ENCODE results near the gene ZBTB18. TPM values are rescaled to one million over a fixed set of nuclear protein-coding genes. Genes with fewer than 3 reads are reported as not detected.

ZBTB18 gene
- polyA plus RNA-seq, 1 of the 3 experiments (the other 2 are of a cell fraction): 19.3 TPM

DNA sequence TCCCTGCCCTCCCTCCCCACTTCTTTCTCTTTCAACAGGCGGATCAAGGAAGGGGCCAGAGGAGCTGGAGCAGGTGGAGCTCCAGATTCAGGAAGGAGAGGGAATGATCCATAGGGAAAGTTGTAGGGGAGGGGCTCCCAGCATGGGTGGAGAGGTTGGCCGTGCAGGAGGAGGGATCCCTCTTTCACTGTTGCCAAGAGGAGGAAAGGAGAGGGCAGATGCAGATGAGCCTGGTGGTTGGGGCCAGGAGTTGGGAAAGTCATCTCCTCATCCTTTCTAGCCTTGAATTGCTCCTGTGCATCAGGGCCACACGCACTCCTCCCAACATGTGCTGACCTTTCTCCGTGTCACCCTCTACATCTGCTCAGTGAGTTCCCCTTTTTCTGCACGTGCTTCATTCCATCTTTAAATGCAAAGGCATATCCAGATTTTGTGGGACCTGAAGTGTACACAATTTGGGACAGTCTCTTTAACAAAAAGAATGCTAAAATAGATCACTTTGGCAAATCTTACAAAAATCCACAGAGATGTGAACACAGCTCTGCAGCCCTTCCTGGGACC lies 32.4 kb downstream of the ZBTB18 start (continued):
- TF ChIP-seq, protein P1, sequence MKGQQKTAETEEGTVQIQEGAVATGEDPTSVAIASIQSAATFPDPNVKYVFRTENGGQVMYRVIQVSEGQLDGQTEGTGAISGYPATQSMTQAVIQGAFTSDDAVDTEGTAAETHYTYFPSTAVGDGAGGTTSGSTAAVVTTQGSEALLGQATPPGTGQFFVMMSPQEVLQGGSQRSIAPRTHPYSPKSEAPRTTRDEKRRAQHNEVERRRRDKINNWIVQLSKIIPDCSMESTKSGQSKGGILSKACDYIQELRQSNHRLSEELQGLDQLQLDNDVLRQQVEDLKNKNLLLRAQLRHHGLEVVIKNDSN (IDR thresholded peaks at IDR 0.05; ENCODE audit: borderline replicate concordance, low read depth): no peak
- TF ChIP-seq RFX5 (IDR thresholded peaks at IDR 0.05; ENCODE audit: low read length) (no peak), GABPA (IDR thresholded peaks at IDR 0.05; ENCODE audit: low read depth) (no peak)

DNA sequence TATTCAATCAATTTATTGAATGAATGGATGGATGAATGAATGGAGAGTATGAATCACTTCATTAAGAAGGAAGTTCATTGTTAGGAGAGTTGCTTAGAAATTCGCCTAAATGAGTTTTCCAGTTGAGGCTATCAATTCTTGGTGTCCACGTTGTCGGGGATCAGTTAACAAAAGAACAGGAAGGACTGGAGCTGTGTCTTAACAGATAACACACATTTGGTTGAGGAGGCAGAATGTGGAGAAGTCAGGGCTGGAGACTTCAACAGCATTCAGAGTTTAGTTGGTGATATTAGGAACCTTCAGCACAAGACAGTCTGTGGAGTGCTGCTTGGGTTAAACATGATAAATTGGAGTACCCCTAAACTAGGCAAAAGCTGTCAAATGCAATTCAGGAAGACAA lies 33.7 kb downstream of the ZBTB18 start:
- Histone ChIP-seq H3K9me2 (no peaks in the 10 kb centered on the region), H3K27ac (ENCODE audit: low read depth in 2 of 2, low read length in 1 of 2) (no peak overlapping the region), H3K4me1 (ENCODE audit: control insufficient read depth in 1 of 2, insufficient read depth in 2 of 2, low read depth in 1 of 2, low read length in 1 of 2) (no peaks in the 10 kb centered on the region), H4K20me1 (ENCODE audit: insufficient read depth) (no peaks in the 10 kb centered on the region), H3K9me3 (no peaks in the 10 kb centered on the region), H3K79me2 (ENCODE audit: insufficient read depth) (no peaks in the 10 kb centered on the region), H3F3A (replicated peaks; ENCODE audit: insufficient read depth) (no peaks in the 10 kb centered on the region), H2AFZ (ENCODE audit: low read depth) (no peak overlapping the region), H3K4me3 (ENCODE audit: low read depth in 2 of 2, low read length in 1 of 2) (no peak overlapping the region), H3K27me3 (ENCODE audit: insufficient read depth) (no peaks in the 10 kb centered on the region), H3K4me2 (no peak overlapping the region), H3K36me3 (replicated peaks in 1 of 2; ENCODE audit: control insufficient read depth in 1 of 2, insufficient read depth in 2 of 2, low read length in 1 of 2) (no peaks in the 10 kb centered on the region), H3K9ac (no peak overlapping the region)
- POLR2A ChIA-PET: no interaction called here
- CTCF ChIA-PET: interaction anchor here (0.7 kb wide), 1 partner anchor 142 kb away, joined by 3 read pairs; no protein-coding TSS in a partner anchor
- WGBS (ENCODE audit: low lambda C conversion rate): 85% methylated on average over 3 of the region's 3 CpGs
- TF ChIP-seq FOXM1 (IDR thresholded peaks at IDR 0.05; ENCODE audit: low read depth): no peak
- no peak for TF ChIP-seq TAF1 (IDR thresholded peaks at IDR 0.05; ENCODE audit: borderline replicate concordance, low read depth, low read length)
- TF ChIP-seq, protein P1 (IDR thresholded peaks at IDR 0.05; ENCODE audit: borderline replicate concordance, low read depth): no peak
- no peak for TF ChIP-seq MEF2A (IDR thresholded peaks at IDR 0.05; ENCODE audit: borderline replicate concordance, low read depth)
- TF ChIP-seq TEAD4 (IDR thresholded peaks at IDR 0.05; ENCODE audit: borderline replicate concordance, insufficient read depth): no peak
- no peak for TF ChIP-seq RCOR1 (IDR thresholded peaks at IDR 0.05; ENCODE audit: low read length)
- TF ChIP-seq, protein P2, sequence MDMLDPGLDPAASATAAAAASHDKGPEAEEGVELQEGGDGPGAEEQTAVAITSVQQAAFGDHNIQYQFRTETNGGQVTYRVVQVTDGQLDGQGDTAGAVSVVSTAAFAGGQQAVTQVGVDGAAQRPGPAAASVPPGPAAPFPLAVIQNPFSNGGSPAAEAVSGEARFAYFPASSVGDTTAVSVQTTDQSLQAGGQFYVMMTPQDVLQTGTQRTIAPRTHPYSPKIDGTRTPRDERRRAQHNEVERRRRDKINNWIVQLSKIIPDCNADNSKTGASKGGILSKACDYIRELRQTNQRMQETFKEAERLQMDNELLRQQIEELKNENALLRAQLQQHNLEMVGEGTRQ (IDR thresholded peaks at IDR 0.05; ENCODE audit: borderline replicate concordance, low read depth, low read length): no peak
- no peak for TF ChIP-seq RFX5 (IDR thresholded peaks at IDR 0.05; ENCODE audit: low read length)
- DNase-seq: no peak

- H3K4me2 ChIP-seq: no peak overlapping the region
These were observed 34.8 kb downstream of the ZBTB18 start for GRCh38 chr1:244085891-244086290.

More at GRCh38 chr1:244085891-244086290, 34.8 kb downstream of the ZBTB18 start:
- no peaks in the 10 kb centered on the region for H3K79me2 ChIP-seq (ENCODE audit: insufficient read depth)
- H3K4me3 ChIP-seq (ENCODE audit: low read depth in 2 of 2, low read length in 1 of 2): no peak overlapping the region
- H3F3A ChIP-seq (replicated peaks; ENCODE audit: insufficient read depth): no peaks in the 10 kb centered on the region
- TF ChIP-seq NRF1 (IDR thresholded peaks at IDR 0.05; ENCODE audit: low read depth, low read length) (no peak), POLR2AphosphoS5 (IDR thresholded peaks at IDR 0.05; ENCODE audit: low read depth, low read length) (no peak), EZH2phosphoT487 (IDR thresholded peaks at IDR 0.05; ENCODE audit: borderline replicate concordance, low read depth) (no peak), MAX (IDR thresholded peaks at IDR 0.05; ENCODE audit: low read depth) (no peak), FOXM1 (IDR thresholded peaks at IDR 0.05; ENCODE audit: low read depth) (no peak), JUND (IDR thresholded peaks at IDR 0.05) (no peak), NFIC (IDR thresholded peaks at IDR 0.05; ENCODE audit: borderline replicate concordance) (no peak), SIN3A (IDR thresholded peaks at IDR 0.05; ENCODE audit: borderline replicate concordance, low read depth, low read length) (no peak), GABPA (IDR thresholded peaks at IDR 0.05; ENCODE audit: low read depth) (no peak), TEAD4 (IDR thresholded peaks at IDR 0.05; ENCODE audit: borderline replicate concordance, insufficient read depth) (no peak), TCF12 (IDR thresholded peaks at IDR 0.05) (no peak), RFX5 (IDR thresholded peaks at IDR 0.05; ENCODE audit: low read length) (no peak), CHD2 (IDR thresholded peaks at IDR 0.05; ENCODE audit: low read length, partially characterized antibody) (no peak), RXRA (IDR thresholded peaks at IDR 0.05; ENCODE audit: borderline replicate concordance, low read depth) (no peak), FOSL2 (IDR thresholded peaks at IDR 0.05; ENCODE audit: borderline replicate concordance, low read depth) (no peak), TAF1 (IDR thresholded peaks at IDR 0.05; ENCODE audit: borderline replicate concordance, low read depth, low read length) (no peak)
- TF ChIP-seq, protein P3, sequence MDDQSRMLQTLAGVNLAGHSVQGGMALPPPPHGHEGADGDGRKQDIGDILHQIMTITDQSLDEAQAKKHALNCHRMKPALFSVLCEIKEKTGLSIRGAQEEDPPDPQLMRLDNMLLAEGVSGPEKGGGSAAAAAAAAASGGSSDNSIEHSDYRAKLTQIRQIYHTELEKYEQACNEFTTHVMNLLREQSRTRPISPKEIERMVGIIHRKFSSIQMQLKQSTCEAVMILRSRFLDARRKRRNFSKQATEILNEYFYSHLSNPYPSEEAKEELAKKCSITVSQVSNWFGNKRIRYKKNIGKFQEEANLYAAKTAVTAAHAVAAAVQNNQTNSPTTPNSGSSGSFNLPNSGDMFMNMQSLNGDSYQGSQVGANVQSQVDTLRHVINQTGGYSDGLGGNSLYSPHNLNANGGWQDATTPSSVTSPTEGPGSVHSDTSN (IDR thresholded peaks at IDR 0.05): no peak
- TF ChIP-seq, protein P2 (IDR thresholded peaks at IDR 0.05; ENCODE audit: borderline replicate concordance, low read depth, low read length): no peak
- H3K4me1 ChIP-seq (ENCODE audit: control insufficient read depth in 1 of 2, insufficient read depth in 2 of 2, low read depth in 1 of 2, low read length in 1 of 2): no peaks in the 10 kb centered on the region
- no peaks in the 10 kb centered on the region for H3K36me3 ChIP-seq (replicated peaks in 1 of 2; ENCODE audit: control insufficient read depth in 1 of 2, insufficient read depth in 2 of 2, low read length in 1 of 2)
- no peaks in the 10 kb centered on the region for H4K20me1 ChIP-seq (ENCODE audit: insufficient read depth)
- CTCF ChIA-PET: no interaction called here
- H3K9me3 ChIP-seq: no peaks in the 10 kb centered on the region
- H3K27me3 ChIP-seq (ENCODE audit: insufficient read depth): no peaks in the 10 kb centered on the region
- POLR2A ChIA-PET: no interaction called here
- no peaks in the 10 kb centered on the region for H3K9me2 ChIP-seq
- H3K27ac ChIP-seq (ENCODE audit: low read depth in 2 of 2, low read length in 1 of 2): no peak overlapping the region
- H3K9ac ChIP-seq: no peak overlapping the region
- no peak overlapping the region for H2AFZ ChIP-seq (ENCODE audit: low read depth)
- WGBS (ENCODE audit: low lambda C conversion rate): 82% methylated on average over 2 of the region's 2 CpGs
- no peak for DNase-seq

Data from SK-N-SH (cell line).